NCI-H82 (cell line): ENCODE data around the gene TRAPPC13.
"Not testable (repeated sequence)": the region's sequence is repeated elsewhere in the genome, so short reads cannot be mapped to it uniquely, and the experiment has no call there.

Experiments
- DNase-seq: peaks from one replicate; lab custom pipeline; 2025; lab: John Stamatoyannopoulos, UW

TRAPPC13 gene

GRCh38 chr5:65624571-65625555 lies at the start of gene TRAPPC13, which contains the start of gene SHLD3:
TSS of gene TRAPPC13 (plus strand) at chr5:65625027. CDS start at chr5:65625061, 34 bp downstream.
TSS of gene SHLD3 (plus strand) at chr5:65625027. CDS start at chr5:65629588, 4,561 bp downstream.
- peak; percentile 92 for DNase-seq

GRCh38 chr5:65577141-65577540 lies 47.7 kb upstream of the TRAPPC13 start:
- DNase-seq: no peak

GRCh38 chr5:65588694-65589093 lies 36.1 kb upstream of the TRAPPC13 start:
- no peak for DNase-seq

- not testable (repeated sequence) for DNase-seq
These were observed 23.1 kb upstream of the TRAPPC13 start for GRCh38 chr5:65601761-65602160.

GRCh38 chr5:65611524-65611923 lies 13.3 kb upstream of the TRAPPC13 start:
- DNase-seq: no peak

GRCh38 chr5:65612298-65612907 lies 12.4 kb upstream of the TRAPPC13 start:
- no peak for DNase-seq

- DNase-seq: no peak
These were observed 4.8 kb upstream of the TRAPPC13 start for GRCh38 chr5:65620021-65620420.

- DNase-seq: not testable (repeated sequence)
These were observed 2.9 kb upstream of the TRAPPC13 start for GRCh38 chr5:65621961-65622360.

- DNase-seq: peak; percentile 42
These were observed 1.3 kb upstream of the TRAPPC13 start for GRCh38 chr5:65623482-65623881.

GRCh38 chr5:65624025-65624570 lies 729 bp upstream of the TRAPPC13 start, which contains the start of gene TRIM23:
TSS of gene TRIM23 (minus strand) at chr5:65624333. CDS start at chr5:65624274, 59 bp downstream.
- DNase-seq: peak; percentile 93

GRCh38 chr5:65625743-65626142 lies 916 bp downstream of the TRAPPC13 start:
- DNase-seq: peak; percentile 1

GRCh38 chr5:65630981-65631380 lies 6.2 kb downstream of the TRAPPC13 start:
- peak; percentile 8 for DNase-seq

- no peak for DNase-seq
These were observed 15.4 kb downstream of the TRAPPC13 start for GRCh38 chr5:65640240-65640639.

GRCh38 chr5:65646938-65647337 lies 22.1 kb downstream of the TRAPPC13 start:
- no peak for DNase-seq

GRCh38 chr5:65647941-65648340 lies 23.1 kb downstream of the TRAPPC13 start:
- no peak for DNase-seq

- no peak for DNase-seq
These were observed 26.3 kb downstream of the TRAPPC13 start for GRCh38 chr5:65651144-65651543.

- no peak for DNase-seq
These were observed 29.9 kb downstream of the TRAPPC13 start for GRCh38 chr5:65654713-65655112.

GRCh38 chr5:65663804-65664521 lies 39.1 kb downstream of the TRAPPC13 start:
- peak; percentile 23 for DNase-seq

GRCh38 chr5:65668696-65669095 lies 43.9 kb downstream of the TRAPPC13 start:
- no peak for DNase-seq

GRCh38 chr5:65672796-65673195 lies 48.0 kb downstream of the TRAPPC13 start:
- no peak for DNase-seq

- DNase-seq: no peak
These were observed 49.9 kb downstream of the TRAPPC13 start for GRCh38 chr5:65674749-65675148.

GRCh38 chr5:65676056-65676455 lies 51.2 kb downstream of the TRAPPC13 start:
- not testable (repeated sequence) for DNase-seq
